Measurements from ENCODE around the gene TRIM67.

The TRIM67 gene

DNA sequence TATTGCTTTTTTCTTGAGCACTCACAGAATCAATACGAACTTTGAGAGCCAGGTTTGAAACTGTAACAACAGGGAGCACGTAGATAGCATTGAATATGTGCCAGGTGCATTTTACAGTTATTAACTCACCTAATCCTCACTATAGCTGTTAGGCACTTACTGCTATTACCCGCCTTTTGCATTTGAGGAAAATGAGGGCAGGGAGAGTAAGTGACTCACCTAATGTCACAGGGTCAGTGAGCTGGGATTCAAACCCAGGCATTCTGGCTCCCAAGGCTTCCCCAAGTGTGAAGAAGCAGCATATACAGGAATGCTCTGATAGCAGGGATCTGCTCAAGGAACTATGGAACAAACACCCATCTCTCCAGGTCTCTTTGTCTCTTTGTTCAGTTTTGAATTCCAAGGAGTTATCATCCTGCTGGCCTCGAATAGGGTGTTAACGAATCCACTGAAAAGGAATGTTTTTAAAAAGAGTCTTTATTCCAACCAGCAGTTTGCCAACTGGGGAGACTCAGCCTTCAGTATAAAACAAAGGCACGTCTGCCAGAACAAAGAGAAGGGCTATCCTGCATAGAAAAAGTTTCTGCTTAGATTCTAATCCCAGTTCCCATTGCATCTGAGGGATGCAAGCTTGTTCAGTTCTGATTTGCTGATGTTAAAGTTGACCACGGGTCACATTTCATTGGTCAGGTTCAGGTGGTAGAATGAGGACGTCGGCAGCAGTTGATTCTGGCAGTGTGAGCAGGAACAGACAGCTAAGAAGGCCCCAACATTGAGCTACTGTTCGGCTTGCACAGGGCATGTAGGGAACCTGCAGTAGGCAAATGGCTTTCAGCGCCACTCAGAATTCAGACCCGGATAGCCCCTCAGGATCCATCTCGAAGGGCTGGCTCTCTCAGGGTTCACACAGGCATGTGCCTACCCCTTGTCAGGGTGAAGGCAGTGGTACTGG, 22.1 kb downstream of the TRIM67 start:
- H3K4me3 Mint-ChIP-seq, result no peak overlapping the region
- H3K4me1 Mint-ChIP-seq (ENCODE audit: low read depth), result no peaks in the 10 kb centered on the region
- H3K27me3 Mint-ChIP-seq (ENCODE audit: low read depth), result peaks cover 31% of the 10 kb centered on the region
- H3K36me3 Mint-ChIP-seq (ENCODE audit: low read depth), result no peaks in the 10 kb centered on the region
- no peak overlapping the region for H3K27ac Mint-ChIP-seq
- H3K9me3 Mint-ChIP-seq, result no peaks in the 10 kb centered on the region

GRCh38 chr1:231184891-231185290, 23.0 kb downstream of the TRIM67 start:
- Mint-ChIP-seq H3K27ac (no peak overlapping the region), H3K27me3 (ENCODE audit: low read depth) (peaks cover 33% of the 10 kb centered on the region)

DNA sequence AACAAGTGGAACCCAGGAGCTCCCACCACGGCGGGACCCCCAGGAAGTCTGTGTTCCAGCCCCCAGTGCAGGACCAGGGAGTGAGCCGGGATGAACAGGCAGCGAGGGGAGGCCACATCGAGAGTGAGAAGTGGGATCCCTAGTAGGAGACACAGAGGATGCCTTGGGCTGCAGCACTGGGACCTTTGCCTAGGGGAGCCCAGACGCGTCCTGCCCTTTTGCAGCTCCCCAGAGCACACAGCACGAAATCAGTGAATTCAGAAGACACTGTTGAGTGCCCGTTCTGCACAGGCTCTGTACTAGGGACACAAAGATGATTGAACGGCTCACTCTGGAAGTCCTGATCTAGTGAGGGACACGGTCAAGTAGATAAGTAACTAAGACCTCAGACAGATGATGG, 23.5 kb downstream of the TRIM67 start:
- Mint-ChIP-seq H3K4me1 (ENCODE audit: low read depth) (no peaks in the 10 kb centered on the region), H3K27me3 (ENCODE audit: low read depth) (peaks cover 31% of the 10 kb centered on the region), H3K4me3 (no peak overlapping the region), H3K9me3 (no peaks in the 10 kb centered on the region), H3K36me3 (ENCODE audit: low read depth) (no peaks in the 10 kb centered on the region), H3K27ac (no peak overlapping the region)

More at GRCh38 chr1:231184891-231185290, 23.0 kb downstream of the TRIM67 start:
- Mint-ChIP-seq H3K4me1 (ENCODE audit: low read depth) (no peaks in the 10 kb centered on the region), H3K9me3 (no peaks in the 10 kb centered on the region), H3K36me3 (ENCODE audit: low read depth) (no peaks in the 10 kb centered on the region), H3K4me3 (no peak overlapping the region)

GRCh38 chr1:231186356-231187115, 24.7 kb downstream of the TRIM67 start:
- H3K27ac Mint-ChIP-seq, result no peak overlapping the region
- H3K4me1 Mint-ChIP-seq (ENCODE audit: low read depth), result no peaks in the 10 kb centered on the region
- H3K36me3 Mint-ChIP-seq (ENCODE audit: low read depth), result no peaks in the 10 kb centered on the region
- H3K4me3 Mint-ChIP-seq, result no peak overlapping the region
- no peaks in the 10 kb centered on the region for H3K9me3 Mint-ChIP-seq
- peaks cover 30% of the 10 kb centered on the region for H3K27me3 Mint-ChIP-seq (ENCODE audit: low read depth)

GRCh38 chr1:231187571-231187970, 25.7 kb downstream of the TRIM67 start:
- no peak overlapping the region for H3K4me3 Mint-ChIP-seq
- H3K27me3 Mint-ChIP-seq (ENCODE audit: low read depth), result peaks cover 21% of the 10 kb centered on the region
- no peaks in the 10 kb centered on the region for H3K9me3 Mint-ChIP-seq
- H3K4me1 Mint-ChIP-seq (ENCODE audit: low read depth), result no peaks in the 10 kb centered on the region
- H3K36me3 Mint-ChIP-seq (ENCODE audit: low read depth), result no peaks in the 10 kb centered on the region
- H3K27ac Mint-ChIP-seq, result no peak overlapping the region

DNA sequence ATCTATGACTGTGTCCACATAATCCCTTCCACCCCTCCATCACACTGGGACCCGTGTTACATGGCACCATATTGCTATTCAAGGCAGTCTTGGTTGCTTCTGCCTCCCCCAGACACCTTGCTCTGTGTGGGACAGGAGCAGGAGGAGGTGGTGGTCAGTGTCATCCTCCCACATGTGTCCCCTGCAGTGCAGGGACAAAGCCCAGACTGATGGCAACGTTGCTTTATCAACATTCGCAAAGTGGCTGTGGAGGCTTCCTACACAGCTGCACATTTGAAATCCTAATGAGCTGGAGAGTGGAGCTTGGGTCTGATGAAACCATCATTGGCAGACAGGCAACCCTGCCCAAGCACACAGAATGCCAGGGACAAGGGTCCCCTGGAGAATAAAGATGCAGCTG, 26.2 kb downstream of the TRIM67 start:
- no peaks in the 10 kb centered on the region for H3K9me3 Mint-ChIP-seq

DNA sequence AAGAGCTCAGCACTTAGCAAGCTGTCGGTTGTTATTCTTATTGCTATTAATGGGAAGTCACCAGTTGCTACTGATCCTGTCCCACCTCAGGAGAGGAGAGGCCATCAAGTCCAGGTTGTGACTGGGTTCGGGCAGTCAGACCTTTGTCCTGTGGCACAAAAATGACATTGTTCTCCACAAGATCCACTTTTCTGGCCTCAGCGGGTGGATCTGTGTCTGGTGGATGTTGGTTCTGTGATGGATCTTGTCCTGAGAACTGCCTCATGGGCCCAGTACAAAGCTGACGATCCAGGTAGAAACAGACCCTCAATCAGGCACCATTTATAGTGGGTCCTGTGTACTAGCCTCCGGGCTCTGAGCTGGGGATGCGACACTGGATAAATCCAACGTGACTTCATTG, 26.9 kb downstream of the TRIM67 start:
- H3K4me3 Mint-ChIP-seq, result no peak overlapping the region
- H3K9me3 Mint-ChIP-seq, result no peaks in the 10 kb centered on the region
- peaks cover 20% of the 10 kb centered on the region for H3K27me3 Mint-ChIP-seq (ENCODE audit: low read depth)
- H3K4me1 Mint-ChIP-seq (ENCODE audit: low read depth), result no peaks in the 10 kb centered on the region
- H3K27ac Mint-ChIP-seq, result no peak overlapping the region
- H3K36me3 Mint-ChIP-seq (ENCODE audit: low read depth), result no peaks in the 10 kb centered on the region

More for the DNA sequence above, 26.2 kb downstream of the TRIM67 start:
- Mint-ChIP-seq H3K4me3 (no peak overlapping the region), H3K36me3 (ENCODE audit: low read depth) (no peaks in the 10 kb centered on the region), H3K27me3 (ENCODE audit: low read depth) (peaks cover 21% of the 10 kb centered on the region), H3K27ac (no peak overlapping the region), H3K4me1 (ENCODE audit: low read depth) (no peaks in the 10 kb centered on the region)

- Mint-ChIP-seq H3K36me3 (ENCODE audit: low read depth) (no peaks in the 10 kb centered on the region), H3K9me3 (no peaks in the 10 kb centered on the region), H3K4me1 (ENCODE audit: low read depth) (no peaks in the 10 kb centered on the region), H3K4me3 (no peak overlapping the region), H3K27ac (no peak overlapping the region), H3K27me3 (ENCODE audit: low read depth) (peaks cover 15% of the 10 kb centered on the region)
Observed at GRCh38 chr1:231189683-231190270, 27.9 kb downstream of the TRIM67 start.

- H3K9me3 Mint-ChIP-seq, result no peaks in the 10 kb centered on the region
- H3K27ac Mint-ChIP-seq, result no peak overlapping the region
- no peaks in the 10 kb centered on the region for H3K36me3 Mint-ChIP-seq (ENCODE audit: low read depth)
- no peak overlapping the region for H3K4me3 Mint-ChIP-seq
- no peaks in the 10 kb centered on the region for H3K4me1 Mint-ChIP-seq (ENCODE audit: low read depth)
- H3K27me3 Mint-ChIP-seq (ENCODE audit: low read depth), result peaks cover 16% of the 10 kb centered on the region
Observed at GRCh38 chr1:231190456-231190855, 28.6 kb downstream of the TRIM67 start.

GRCh38 chr1:231192620-231193163, 30.8 kb downstream of the TRIM67 start:
- Mint-ChIP-seq H3K4me1 (ENCODE audit: low read depth) (no peaks in the 10 kb centered on the region), H3K27me3 (ENCODE audit: low read depth) (peaks cover 23% of the 10 kb centered on the region), H3K36me3 (ENCODE audit: low read depth) (no peaks in the 10 kb centered on the region), H3K4me3 (no peak overlapping the region), H3K9me3 (no peaks in the 10 kb centered on the region), H3K27ac (no peak overlapping the region)

DNA sequence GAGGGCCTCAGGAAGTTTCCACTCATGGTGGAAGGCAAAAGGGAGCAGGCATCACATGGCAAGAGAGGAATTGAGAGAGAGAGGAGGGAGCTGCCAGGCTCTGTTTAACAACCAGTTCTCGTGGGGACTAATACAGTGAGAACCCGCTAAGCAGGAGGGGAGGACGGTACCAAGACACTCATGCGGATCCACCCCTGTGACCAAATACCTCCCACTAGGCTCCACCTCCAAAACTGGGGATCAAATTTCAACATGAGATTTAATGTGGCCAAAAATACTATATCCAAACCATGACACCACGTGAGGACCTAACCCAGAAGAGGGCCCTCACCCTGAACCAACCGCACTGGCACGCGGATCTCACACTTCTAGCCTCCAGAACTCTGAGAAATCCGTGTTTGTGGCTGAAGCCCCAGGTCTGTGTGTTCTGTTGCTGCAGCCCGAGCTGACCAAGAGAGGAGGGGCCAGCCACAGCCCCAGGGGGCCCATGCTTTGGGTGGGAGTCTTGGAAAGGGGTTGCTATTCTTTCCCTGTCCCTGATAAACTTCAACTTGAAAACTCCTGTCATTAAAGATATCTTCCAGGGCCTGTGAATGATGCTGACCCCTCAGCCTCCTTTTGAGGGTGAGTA, 32.0 kb downstream of the TRIM67 start:
- Mint-ChIP-seq H3K4me3 (no peak overlapping the region), H3K36me3 (ENCODE audit: low read depth) (no peaks in the 10 kb centered on the region), H3K27ac (no peak overlapping the region), H3K9me3 (no peaks in the 10 kb centered on the region), H3K4me1 (ENCODE audit: low read depth) (no peaks in the 10 kb centered on the region), H3K27me3 (ENCODE audit: low read depth) (peaks cover 13% of the 10 kb centered on the region)

DNA sequence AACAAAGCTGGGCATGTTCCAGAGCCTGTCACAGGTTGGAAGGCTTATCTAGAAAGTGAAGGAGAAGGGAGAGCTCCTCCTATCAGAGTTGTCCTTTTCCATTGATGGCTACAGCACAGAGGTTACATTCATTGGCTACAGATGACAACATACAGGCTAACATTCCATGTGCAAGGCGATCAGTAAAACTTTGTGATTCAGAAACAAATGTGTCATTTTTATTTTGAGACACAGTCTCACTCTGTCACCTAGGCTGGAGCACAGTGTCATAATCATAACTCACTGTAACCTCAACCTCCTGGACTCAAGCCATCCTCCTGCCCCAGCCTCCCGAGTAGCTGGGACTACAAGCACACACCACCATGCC, 32.6 kb downstream of the TRIM67 start:
- H3K4me3 Mint-ChIP-seq, result no peak overlapping the region
- no peak overlapping the region for H3K27ac Mint-ChIP-seq
- peaks cover 7% of the 10 kb centered on the region for H3K27me3 Mint-ChIP-seq (ENCODE audit: low read depth)
- H3K36me3 Mint-ChIP-seq (ENCODE audit: low read depth), result no peaks in the 10 kb centered on the region
- H3K9me3 Mint-ChIP-seq, result no peaks in the 10 kb centered on the region
- H3K4me1 Mint-ChIP-seq (ENCODE audit: low read depth), result no peaks in the 10 kb centered on the region

DNA sequence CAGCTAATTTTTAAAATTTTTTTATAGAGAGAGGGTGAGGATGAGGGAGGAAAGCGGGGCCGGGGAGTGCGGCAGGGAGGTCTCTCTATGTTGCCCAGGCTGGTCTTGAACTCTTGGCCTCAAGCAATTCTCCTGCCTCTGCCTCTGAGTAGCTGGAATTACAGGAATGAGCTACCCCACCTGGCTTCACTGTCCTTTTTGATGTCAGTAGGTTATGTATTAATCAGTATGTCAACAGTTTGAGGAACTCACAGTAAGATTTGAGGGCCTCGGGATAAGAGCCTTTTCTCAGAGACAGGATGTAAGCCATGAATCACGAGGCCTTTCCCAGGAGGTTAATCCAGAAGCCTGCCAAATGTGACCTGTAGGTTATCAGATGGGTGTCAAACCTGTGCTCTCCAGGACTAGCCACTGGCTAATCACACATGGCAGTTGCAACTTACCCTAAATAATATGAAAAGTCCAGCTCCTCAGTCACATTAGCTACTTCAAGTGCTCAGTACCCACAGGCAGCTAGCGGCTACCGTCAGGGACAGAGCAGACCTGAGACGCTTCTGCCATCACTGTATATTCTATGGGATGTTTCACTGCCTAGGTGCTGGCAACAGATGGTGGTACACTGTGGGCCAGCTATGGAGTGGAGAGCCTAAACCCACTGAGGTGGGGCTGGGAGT, 33.1 kb downstream of the TRIM67 start:
- H3K27ac Mint-ChIP-seq, result no peak overlapping the region
- H3K4me1 Mint-ChIP-seq (ENCODE audit: low read depth), result no peaks in the 10 kb centered on the region
- no peak overlapping the region for H3K4me3 Mint-ChIP-seq
- no peaks in the 10 kb centered on the region for H3K36me3 Mint-ChIP-seq (ENCODE audit: low read depth)
- no peaks in the 10 kb centered on the region for H3K9me3 Mint-ChIP-seq
- H3K27me3 Mint-ChIP-seq (ENCODE audit: low read depth), result peaks cover 7% of the 10 kb centered on the region

DNA sequence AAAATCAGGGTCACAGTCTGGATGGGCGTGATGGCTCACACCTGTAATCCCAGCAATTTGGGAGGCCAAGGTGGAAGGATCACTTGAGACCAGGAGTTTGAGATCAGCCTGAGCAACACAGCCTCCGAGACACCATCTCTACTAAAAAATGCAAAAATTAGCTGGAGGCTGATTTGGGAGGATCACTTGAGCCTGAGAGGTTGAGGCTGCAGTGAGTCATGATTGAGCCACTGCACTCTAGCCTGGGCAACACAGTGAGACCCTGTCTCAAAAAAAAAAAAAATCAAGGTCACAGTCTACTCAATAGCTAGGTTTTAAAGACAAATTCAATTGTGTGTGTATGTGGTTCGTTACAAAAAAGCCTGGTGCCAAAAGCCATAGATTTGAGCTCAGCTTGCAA, 34.4 kb downstream of the TRIM67 start:
- Mint-ChIP-seq H3K4me1 (ENCODE audit: low read depth) (no peaks in the 10 kb centered on the region), H3K27ac (no peak overlapping the region), H3K4me3 (no peak overlapping the region), H3K9me3 (no peaks in the 10 kb centered on the region), H3K27me3 (ENCODE audit: low read depth) (peaks cover 7% of the 10 kb centered on the region), H3K36me3 (ENCODE audit: low read depth) (no peaks in the 10 kb centered on the region)
